ENCODE data around the gene UIMC1.

DNA sequence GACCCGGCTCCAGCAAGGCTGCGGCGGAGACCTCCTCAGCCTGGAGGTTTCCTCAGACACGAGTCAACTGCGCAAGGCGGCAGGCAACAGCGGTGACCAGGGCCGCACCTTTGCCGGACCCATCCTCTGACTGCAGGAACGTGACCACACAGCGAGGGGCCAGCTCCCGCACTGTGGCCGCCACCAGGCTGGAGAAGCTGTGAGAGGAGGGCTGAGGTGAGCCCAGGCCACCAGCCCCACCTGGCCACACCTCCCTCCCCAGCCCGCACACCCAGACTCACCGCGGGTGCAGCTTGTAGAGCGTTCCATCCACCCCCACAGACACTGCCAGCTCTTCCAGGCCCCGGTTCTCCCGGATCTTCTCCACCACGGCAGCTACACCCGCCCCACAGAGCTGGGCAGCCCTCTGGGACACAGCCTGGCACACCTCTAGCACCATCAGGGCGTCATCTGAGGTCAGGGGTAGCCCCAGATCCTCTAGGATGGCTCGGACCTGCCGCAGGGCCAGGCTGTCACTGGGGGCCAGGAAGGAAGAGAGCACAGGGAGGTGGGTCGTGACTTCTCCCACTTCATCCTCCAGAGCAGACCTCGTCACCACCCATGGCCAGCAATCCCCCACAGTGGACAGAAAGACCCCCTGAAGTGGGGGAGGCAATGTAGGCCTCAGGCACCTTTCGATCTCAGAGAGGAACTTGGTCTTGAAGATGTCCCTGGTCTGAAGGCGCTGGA lies 125.4 kb downstream of the UIMC1 start:
- TF ChIP-seq, protein P1, sequence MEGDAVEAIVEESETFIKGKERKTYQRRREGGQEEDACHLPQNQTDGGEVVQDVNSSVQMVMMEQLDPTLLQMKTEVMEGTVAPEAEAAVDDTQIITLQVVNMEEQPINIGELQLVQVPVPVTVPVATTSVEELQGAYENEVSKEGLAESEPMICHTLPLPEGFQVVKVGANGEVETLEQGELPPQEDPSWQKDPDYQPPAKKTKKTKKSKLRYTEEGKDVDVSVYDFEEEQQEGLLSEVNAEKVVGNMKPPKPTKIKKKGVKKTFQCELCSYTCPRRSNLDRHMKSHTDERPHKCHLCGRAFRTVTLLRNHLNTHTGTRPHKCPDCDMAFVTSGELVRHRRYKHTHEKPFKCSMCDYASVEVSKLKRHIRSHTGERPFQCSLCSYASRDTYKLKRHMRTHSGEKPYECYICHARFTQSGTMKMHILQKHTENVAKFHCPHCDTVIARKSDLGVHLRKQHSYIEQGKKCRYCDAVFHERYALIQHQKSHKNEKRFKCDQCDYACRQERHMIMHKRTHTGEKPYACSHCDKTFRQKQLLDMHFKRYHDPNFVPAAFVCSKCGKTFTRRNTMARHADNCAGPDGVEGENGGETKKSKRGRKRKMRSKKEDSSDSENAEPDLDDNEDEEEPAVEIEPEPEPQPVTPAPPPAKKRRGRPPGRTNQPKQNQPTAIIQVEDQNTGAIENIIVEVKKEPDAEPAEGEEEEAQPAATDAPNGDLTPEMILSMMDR (IDR thresholded peaks at IDR 0.05; ENCODE audit: low read depth, low read length, poor library complexity, severe bottlenecking), result no peak
- no peak for TF ChIP-seq EZH2phosphoT487 (IDR thresholded peaks at IDR 0.05; ENCODE audit: borderline replicate concordance, low read length)
